Hematopoietic multipotent progenitor cell treated with erythropoietin and hydrocortisone succinate and interleukin-3 and kit ligand, for 8 days (in vitro differentiated cells): ENCODE data around the gene SPECC1L.
A peak's percentile ranks its signal among the peaks of the same experiment; 100 is the strongest.

Source experiments
- DNase-seq: peaks from one replicate; pipeline ENCODE4 v3.0.0-alpha.2; 2015

SPECC1L gene

DNA sequence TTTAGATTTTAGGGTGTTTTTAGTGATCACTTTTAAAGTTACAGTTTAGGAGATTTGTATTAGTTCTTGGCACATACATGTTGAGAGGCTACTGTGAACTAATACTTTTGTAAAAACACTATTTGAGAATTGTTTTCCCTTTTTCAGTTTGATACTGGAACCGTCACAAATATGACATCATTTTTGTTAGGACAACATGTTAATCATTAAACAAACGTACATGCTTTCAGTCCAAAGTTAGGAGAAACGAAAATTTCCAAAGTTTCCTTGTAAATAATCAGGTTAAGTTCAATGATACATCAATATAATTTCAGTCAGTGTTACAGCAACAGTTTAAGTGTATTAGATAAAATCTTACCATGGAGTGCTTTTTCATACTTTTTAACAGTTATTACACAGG is 53.1 kb downstream of the SPECC1L start:
- DNase-seq, result no peak

DNA sequence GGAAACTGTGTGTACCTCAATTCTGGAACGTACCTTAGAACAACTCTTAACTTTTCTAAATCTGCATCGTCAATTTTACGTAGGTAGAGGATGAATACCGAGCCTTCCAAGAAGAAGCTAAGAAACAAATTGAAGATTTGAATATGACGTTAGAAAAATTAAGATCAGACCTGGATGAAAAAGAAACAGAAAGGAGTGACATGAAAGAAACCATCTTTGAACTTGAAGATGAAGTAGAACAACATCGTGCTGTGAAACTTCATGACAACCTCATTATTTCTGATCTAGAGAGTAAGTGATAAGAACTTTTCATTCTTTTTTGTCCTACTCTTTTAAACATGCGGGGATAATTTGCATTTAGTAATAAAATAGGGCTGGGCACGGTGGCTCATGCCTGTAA is 53.5 kb downstream of the SPECC1L start:
- DNase-seq, result no peak

GRCh38 chr22:24325105-24325757 is 54.6 kb downstream of the SPECC1L start:
- DNase-seq, result peak; percentile 74

GRCh38 chr22:24326266-24326665 is 55.6 kb downstream of the SPECC1L start:
- no peak for DNase-seq

GRCh38 chr22:24327832-24328231 is 57.2 kb downstream of the SPECC1L start:
- no peak for DNase-seq

- no peak for DNase-seq
Measured at GRCh38 chr22:24329453-24329852, 58.8 kb downstream of the SPECC1L start.

GRCh38 chr22:24330636-24331035 is 60.0 kb downstream of the SPECC1L start:
- peak; percentile 50 for DNase-seq

GRCh38 chr22:24331468-24332440 is 61.1 kb downstream of the SPECC1L start:
- DNase-seq, result no peak

GRCh38 chr22:24333301-24333700 is 62.7 kb downstream of the SPECC1L start:
- DNase-seq, result no peak

GRCh38 chr22:24335496-24335895 is 64.9 kb downstream of the SPECC1L start:
- DNase-seq, result no peak

DNA sequence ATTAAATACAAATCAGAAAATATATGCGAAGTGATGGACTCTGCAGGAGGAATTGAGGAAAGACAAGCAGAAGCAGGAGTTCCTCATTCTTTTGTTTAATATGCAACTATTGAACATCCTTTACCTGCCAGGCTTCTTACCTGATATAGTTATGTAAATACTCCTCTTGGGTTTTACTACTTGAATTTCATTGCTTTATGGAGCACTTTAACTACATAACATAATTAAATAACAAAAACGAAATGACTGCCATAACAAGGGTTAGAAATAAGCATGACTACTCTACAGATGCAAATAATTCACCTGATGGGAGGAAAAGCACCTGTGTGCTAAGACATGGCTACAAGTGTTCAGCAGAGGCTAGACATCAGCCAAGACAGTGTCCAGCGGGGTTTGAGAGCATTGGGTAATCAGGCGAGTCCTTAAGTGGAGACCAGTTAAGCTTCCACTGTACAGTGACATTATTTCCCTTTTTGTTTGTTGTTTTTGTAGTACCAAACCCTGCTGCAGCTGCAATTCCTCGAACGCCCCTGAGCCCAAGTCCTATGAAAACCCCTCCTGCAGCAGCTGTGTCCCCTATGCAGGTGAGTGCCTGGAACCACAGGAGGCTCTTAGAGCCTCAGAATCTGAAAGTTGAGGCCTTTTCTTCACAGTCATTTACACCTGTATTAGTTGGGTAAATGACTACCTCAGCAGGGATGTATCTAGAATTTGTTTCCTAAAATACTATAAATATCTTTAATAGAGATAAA is 67.4 kb downstream of the SPECC1L start:
- no peak for DNase-seq

DNA sequence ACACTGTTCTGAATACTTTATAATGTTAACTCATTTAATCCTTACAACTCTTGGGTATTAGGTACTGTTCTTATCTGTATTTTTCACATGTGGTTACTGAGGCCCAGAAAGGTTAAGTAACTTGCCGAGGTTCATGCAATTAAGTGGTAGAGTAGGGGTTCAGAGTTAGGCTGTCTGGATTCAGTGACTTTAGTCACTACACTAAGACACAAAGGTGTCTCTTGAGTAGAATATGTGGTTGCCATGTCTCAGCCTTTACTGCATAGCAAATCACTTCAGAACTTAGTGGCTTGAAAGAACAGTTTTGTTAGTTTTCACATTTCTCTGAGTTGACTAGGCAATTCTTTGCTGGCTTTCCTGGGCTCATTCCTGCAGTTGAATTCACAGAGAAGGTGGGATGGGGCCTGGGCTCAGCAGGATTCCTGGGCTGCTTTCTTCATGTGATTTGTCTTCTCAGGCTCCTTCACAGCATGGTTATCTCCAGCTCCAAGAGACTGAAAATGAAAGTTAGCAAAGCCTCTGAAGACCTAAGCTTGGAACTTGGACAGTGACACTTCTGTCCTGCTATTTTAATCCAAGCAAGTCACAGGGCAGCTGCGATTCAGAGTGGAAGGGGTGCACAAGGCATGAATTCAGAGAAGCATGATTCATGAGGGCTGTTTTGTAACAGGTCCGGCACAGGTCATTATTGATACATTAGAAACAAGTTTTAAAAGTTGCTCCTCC is 68.3 kb downstream of the SPECC1L start:
- no peak for DNase-seq

GRCh38 chr22:24339452-24339747 is 68.8 kb downstream of the SPECC1L start:
- DNase-seq, result no peak

DNA sequence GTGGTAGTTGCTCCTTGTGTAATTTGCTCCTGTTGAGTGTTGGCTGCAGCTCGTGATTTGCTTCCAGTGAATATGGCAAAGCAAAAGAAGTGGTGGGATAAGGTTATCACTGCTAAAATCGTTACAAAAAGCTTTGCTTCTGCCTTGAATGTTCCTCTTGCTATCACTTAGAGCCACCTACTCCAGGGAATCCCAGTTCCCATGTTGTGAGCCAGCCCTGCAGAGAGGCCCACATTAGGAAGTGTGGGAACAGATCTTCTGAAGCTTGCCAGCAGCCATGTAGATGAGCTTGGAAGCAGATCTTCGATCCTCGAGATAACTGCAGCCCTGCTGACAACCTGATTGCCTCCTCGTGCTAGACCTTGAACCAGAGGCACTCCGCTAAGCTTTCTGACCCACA is 71.0 kb downstream of the SPECC1L start:
- DNase-seq, result no peak

DNA sequence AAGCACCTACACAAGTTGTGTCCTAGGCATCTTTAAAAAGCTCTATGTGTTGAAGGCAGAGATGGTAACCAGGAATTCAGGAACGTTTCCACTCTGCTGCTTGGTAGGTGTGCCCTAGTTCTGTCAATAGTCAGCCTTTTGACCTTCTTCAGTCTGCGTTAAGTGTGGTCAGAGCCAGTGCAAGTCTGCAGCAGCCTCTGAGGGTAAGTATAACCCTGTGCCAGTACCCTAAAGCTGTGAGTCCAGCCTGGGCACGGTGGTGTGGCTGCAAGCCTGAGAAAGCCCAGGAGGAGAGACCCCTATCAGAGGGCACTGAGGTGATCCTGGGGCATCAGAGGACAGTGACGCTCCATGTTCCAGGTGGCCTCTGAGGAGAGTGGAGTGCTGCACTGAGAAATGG is 80.0 kb downstream of the SPECC1L start:
- DNase-seq, result no peak

- peak; percentile 55 for DNase-seq
Measured at GRCh38 chr22:24353121-24353520, 82.5 kb downstream of the SPECC1L start.

GRCh38 chr22:24355574-24355973 is 84.9 kb downstream of the SPECC1L start:
- DNase-seq, result no peak

DNA sequence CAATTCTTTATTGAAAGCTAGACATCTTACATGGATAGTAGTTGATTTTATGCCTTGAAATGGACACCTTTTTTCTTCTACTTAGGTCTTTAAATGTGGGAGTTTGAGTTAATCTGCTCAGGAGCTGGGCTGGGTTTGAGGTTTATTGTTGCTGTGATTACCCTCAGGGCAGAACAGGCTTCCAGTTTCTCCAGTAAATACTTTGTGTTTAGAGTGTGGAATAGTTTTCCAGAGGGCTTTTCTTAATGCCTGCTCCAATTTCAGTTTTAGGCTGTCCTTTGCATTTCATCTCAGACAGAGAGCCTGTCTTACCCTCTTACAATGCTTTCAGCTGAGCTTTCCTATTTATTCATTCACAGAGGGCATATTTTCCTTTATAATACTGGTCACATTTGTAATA is 86.9 kb downstream of the SPECC1L start:
- DNase-seq, result no peak

DNA sequence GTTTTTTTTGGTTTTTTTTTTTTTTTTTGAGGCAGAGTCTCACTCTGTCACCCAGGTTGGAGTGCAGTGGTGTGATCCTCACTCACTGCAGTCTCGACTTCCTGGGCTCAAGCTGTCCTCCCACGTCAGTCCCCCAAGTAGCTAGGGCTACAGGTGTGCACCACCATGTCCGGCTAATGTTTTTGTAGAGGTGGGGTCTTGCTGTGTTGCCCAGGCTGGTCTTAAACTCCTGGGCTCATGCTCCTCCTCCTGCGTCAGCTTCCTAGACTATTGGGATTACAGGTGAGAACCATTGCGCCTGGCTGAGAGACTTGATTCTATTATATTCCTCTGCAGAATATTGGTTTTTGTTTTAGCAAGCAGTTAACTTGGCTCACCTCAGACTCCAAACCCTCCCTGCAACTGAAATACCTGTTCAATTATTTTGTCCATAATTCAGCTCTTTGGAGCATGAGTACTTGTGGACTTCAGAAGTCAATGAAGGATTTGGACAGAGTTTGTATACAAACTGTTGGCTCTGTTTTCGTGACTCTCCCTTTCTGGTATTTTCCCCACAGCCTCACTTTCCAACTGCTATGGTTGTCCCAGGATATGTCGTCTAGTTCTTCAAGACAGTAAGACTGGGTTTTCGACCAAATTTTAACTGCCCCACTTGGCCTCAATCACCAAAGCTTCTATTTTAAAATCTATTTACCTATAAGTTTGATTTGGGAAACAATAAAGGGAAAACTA is 87.6 kb downstream of the SPECC1L start:
- no peak for DNase-seq

- DNase-seq, result no peak
Measured at GRCh38 chr22:24359452-24360120, 89.0 kb downstream of the SPECC1L start.

- DNase-seq, result no peak
Measured at GRCh38 chr22:24361976-24362646, 91.5 kb downstream of the SPECC1L start.
